Activated naive CD4-positive, alpha-beta T cell treated with anti-CD3 and anti-CD28 coated beads, Interleukin-2, amount 10 ng/mL, durations not matched to agents 5 hours and 36 hours (primary cell): ENCODE measurements around the gene NSRP1. TPM values are rescaled to one million over a fixed set of nuclear protein-coding genes. Genes with fewer than 3 reads are reported as not detected.

ENCODE experiments used
- microRNA-seq: library from miRNA; unstranded; fragments of <30 nt; microRNA quantifications from one replicate; pipeline ENCODE4 v1.2.0, GENCODE V29; 2022; ENCODE audit warnings: borderline microRNAs expressed, borderline replicate concordance
- total RNA-seq, 2 experiments: library from RNA; stranded (reverse); gene quantifications; one replicate each; pipeline ENCODE4 v1.2.3, GENCODE V29; 2021

Gene NSRP1, protein sequence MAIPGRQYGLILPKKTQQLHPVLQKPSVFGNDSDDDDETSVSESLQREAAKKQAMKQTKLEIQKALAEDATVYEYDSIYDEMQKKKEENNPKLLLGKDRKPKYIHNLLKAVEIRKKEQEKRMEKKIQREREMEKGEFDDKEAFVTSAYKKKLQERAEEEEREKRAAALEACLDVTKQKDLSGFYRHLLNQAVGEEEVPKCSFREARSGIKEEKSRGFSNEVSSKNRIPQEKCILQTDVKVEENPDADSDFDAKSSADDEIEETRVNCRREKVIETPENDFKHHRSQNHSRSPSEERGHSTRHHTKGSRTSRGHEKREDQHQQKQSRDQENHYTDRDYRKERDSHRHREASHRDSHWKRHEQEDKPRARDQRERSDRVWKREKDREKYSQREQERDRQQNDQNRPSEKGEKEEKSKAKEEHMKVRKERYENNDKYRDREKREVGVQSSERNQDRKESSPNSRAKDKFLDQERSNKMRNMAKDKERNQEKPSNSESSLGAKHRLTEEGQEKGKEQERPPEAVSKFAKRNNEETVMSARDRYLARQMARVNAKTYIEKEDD
- total RNA-seq: 10 to 100 TPM; 20.7 to 22.8 TPM

DNA sequence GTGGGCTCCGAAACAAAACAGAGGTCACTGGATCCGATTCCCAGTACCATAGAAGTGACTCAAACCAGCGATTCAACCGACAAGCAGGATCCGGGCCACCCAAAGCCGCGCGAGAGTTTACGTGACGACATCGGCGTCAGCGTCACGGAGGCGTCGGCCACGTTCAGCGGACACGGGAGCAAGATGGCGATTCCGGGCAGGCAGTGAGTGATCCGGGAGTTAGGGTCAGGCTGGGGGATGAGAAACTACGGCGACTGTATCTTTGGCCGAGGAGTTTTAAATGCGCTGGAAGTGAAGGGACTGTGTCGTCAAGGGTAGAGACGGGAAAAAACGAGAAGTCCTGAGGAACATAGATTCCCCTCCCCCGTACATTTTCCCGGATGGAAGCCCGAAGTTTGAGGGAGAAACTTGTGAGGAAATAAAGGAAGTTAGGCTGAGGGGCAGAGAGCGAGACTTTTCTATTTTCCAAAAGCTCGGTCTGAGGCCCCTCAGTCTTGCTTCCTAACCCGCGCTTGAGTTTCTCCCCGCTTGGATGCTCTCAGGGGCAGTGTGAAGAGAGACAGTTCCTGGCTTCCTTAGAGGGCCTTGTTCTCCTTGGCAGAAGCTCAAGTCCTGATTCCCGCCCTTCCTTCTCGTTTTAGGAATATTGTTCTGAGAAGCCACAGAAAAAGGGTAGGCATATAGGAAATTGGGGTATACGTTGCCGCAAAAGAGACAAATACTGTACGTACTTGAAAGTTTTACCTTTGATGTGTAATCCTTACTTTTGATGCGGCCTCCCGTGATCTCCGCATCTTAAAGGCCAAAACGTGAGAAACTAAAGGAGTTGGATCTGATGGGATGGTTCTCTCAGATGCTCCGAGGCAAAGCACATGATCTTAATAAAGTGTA, at the start of gene NSRP1:
Gene NSRP1 (plus strand): TSS at position 156 of the 891 bp plus-strand sequence. CDS start 28 bp downstream, at position 184.

DNA sequence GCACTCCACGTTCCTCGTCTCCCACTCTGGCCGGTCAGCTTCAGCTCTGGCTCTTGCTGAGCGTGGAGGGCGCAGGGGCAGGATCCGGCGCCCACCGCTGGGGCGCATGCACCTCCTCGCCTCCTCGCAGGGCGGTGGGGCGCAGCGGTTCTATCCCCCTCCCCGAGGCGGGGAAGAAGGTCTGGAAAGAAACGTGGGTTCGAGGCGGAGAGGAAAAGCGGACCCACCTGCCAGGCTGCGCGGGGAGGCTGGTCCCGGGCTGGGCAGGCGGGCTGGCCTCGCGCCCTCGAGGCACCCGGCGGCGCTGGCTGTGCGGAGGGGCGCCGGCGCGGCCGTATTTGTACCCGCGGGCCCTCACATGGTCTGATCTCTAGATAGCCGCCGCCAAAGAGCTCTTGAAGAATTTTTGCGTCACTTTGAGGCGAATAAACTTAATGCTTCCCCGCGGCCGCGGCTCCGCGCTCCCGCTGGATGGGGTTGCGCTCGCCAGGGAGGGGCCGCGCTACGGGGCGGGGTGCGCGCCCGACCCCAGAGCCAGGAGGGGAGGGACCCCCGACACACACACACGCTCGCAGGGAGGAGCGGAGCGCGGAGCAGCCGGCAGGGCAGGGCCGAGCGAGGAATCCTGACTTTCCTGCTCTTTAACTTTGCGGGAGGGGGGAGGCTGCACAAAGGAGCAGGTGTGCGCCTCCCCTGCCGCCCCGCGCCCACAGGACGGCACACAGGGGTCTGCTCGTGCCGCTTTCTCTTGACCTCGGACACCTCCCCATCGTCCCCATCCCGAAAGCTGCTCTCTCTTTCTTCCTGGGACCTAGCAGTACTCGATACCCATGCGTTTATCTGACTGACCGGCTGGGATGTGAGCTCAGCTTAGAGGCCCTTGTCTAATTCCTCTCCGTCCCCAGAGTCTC, 119.0 kb downstream of the NSRP1 start, which contains the start of gene SLC6A4:
Gene SLC6A4 (minus strand): TSS at position 312 of the 911 bp plus-strand sequence. CDS start 13,739 bp downstream, outside the sequence.

Small RNA genes within 50 kb of the gene (microRNA-seq; reads per million reads assigned to microRNA genes)
- gene MIR423: not detected

Other genes with a start within 250 kb of the NSRP1 start
- gene SSH2, start 186.6 kb upstream of the NSRP1 start, total RNA-seq: 10 to 100 TPM; 76.9 to 80.5 TPM
- 1 to 10 TPM in 1 of 2 experiments, under 1 TPM in 1; 0.82 to 1.3 TPM for gene EFCAB5, start 175.2 kb upstream of the NSRP1 start, total RNA-seq
- not detected for gene SLC6A4, start 118.9 kb downstream of the NSRP1 start, total RNA-seq
- gene BLMH, start 175.1 kb downstream of the NSRP1 start, total RNA-seq: 10 to 100 TPM; 47.9 to 49.1 TPM
- gene TMIGD1, start 217.2 kb downstream of the NSRP1 start, total RNA-seq: not detected